Progenitor cell of endocrine pancreas (in vitro differentiated cells): ENCODE data around the gene TMC4. TPM values are rescaled to one million over a fixed set of nuclear protein-coding genes. Genes with fewer than 3 reads are reported as not detected.

Experiments
- DNase-seq: peaks from one replicate; pipeline ENCODE4 v3.0.0; 2021; ENCODE audit warnings: low spot score; ENCODE audit not compliant: unreplicated experiment
- H3K27ac Mint-ChIP-seq: 2 replicates; pipeline ENCODE4 v1.8.0; 2021; ENCODE audit warnings: mild to moderate bottlenecking, moderate library complexity, mixed read lengths
- H3K27me3 Mint-ChIP-seq: 2 replicates; pipeline ENCODE4 v1.8.0; 2021; ENCODE audit warnings: mixed read lengths
- H3K36me3 Mint-ChIP-seq: 2 replicates; pipeline ENCODE4 v1.8.0; 2022; ENCODE audit warnings: mixed read lengths; ENCODE audit not compliant: insufficient read depth
- H3K4me1 Mint-ChIP-seq: 2 replicates; pipeline ENCODE4 v1.8.0; 2021; ENCODE audit warnings: low read depth, mixed read lengths
- H3K4me3 Mint-ChIP-seq: 2 replicates; pipeline ENCODE4 v1.8.0; 2021; ENCODE audit warnings: low read depth, mild to moderate bottlenecking, moderate library complexity, mixed read lengths
- H3K9me3 Mint-ChIP-seq: 2 replicates; pipeline ENCODE4 v1.8.0; 2021; ENCODE audit warnings: low read depth, mixed read lengths
- total RNA-seq: library from RNA; stranded (reverse); gene quantifications from 2 replicates; pipeline ENCODE4 v1.2.1, GENCODE V29; 2021
- TF ChIP-seq, protein P1 (sequence below): fragments of 200-600 bp; sonication (generic); IDR thresholded peaks from one replicate; pipeline ENCODE4 v1.5.0; 2021; ENCODE audit warnings: antibody characterized with exemption, mild to moderate bottlenecking; ENCODE audit not compliant: unreplicated experiment

The TMC4 gene
- total RNA-seq, 1 donor from 2014 or later, result 125 TPM

DNA sequence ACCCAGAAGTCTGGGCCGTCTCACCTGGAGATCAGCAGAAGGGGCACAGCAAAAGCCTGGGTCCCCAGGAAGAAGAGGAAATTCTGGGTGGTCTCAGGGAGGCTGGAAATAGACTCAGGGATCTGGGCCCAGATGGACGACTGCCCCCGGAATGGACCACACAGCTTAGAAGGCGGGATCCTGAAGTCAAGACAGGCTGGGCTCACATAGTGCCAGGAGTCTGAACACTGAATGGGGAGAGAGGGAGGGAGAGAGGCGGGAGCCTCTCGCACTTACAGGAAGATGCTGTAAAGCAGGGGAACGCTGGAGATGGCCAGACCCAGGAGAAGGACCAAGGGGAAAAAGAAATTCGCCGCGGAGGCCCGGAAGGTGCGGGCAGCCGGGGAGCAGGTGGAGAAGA, 12.1 kb downstream of the TMC4 start:
- DNase-seq, result no peak
- Mint-ChIP-seq H3K4me3 (peak overlapping the region; percentile 99), H3K9me3 (no peaks in the 10 kb centered on the region), H3K27ac (peak overlapping the region; percentile 98), H3K27me3 (peaks cover 12% of the 10 kb centered on the region), H3K4me1 (peaks cover 27% of the 10 kb centered on the region), H3K36me3 (peaks cover 18% of the 10 kb centered on the region)
- TF ChIP-seq, protein P1, sequence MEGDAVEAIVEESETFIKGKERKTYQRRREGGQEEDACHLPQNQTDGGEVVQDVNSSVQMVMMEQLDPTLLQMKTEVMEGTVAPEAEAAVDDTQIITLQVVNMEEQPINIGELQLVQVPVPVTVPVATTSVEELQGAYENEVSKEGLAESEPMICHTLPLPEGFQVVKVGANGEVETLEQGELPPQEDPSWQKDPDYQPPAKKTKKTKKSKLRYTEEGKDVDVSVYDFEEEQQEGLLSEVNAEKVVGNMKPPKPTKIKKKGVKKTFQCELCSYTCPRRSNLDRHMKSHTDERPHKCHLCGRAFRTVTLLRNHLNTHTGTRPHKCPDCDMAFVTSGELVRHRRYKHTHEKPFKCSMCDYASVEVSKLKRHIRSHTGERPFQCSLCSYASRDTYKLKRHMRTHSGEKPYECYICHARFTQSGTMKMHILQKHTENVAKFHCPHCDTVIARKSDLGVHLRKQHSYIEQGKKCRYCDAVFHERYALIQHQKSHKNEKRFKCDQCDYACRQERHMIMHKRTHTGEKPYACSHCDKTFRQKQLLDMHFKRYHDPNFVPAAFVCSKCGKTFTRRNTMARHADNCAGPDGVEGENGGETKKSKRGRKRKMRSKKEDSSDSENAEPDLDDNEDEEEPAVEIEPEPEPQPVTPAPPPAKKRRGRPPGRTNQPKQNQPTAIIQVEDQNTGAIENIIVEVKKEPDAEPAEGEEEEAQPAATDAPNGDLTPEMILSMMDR, result no peak

DNA sequence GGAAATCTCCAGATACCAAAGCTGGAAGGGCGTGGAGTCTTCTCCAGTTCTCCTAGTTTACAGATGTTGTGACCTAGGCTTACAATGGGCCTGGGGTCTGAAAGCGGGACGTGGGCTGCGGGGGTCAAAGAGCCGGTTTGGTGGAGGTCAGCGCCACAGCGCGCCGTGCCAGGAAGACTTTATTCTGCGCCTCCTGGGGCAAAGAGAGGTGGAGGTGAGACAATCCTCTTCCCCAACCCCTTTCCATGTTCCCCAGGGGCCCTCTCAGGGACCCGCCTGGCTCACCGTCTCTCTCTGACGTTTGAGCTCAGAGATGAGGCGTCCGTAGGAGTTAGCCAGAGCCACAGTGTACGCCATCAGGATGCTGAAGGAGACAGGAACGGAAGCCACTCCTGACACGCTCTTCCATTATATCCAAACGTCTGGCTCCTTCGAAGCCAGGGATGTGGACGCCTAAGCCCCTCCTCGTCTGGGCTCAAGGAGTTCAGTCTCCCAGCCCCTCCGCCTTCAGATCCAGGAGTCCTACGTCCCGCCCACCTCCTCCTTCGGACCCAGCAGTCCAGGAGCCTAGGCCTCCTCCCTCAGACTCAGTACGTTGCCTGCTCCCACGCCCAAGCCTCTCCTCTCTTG, 12.7 kb downstream of the TMC4 start:
- Mint-ChIP-seq H3K27ac (peak overlapping the region; percentile 98), H3K4me3 (peak overlapping the region; percentile 99), H3K27me3 (peaks cover 12% of the 10 kb centered on the region), H3K9me3 (no peaks in the 10 kb centered on the region), H3K4me1 (peaks cover 27% of the 10 kb centered on the region), H3K36me3 (peaks cover 13% of the 10 kb centered on the region)
- no peak for DNase-seq
- TF ChIP-seq, protein P1, result no peak

DNA sequence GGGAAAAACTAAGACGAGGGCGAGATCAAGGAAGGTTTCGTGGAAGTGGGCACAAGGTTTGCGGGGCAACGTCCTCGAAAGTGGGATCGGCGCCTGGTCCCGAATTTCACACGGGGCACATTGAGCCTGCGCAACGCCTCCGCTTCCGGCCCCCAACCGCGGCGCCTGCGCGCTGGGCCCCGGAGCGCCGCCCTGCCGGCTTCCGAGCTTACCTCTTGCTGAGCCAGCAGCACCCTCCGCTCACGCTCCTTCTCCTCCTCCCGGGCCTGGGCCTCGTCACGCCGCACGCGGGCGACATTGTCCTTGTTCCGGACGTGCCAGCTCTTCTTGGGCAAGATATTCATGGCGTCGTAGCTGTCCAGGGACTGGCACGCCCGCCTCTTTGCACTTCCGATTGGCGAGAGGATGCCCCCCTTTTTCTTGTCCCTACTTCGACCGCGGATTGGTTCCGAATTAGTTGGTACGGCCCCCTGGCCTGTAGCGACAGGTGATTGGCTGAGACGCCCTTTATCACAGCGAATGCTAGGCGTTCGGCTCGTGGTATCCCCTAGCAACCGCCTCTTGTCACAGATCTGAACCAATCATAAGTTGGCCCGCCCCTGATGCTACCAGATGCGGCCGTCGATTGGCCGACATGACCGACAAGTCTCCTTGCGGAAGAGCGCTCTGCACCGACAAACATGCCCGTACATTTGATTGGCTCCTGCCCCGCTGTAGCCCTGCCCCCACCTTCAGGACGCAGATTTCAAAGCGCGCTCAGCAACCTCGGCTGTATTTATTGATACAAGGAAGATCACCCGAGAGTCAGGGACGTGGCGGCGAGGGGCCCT, 13.4 kb downstream of the TMC4 start, which contains the start of gene LENG1:
TSS of gene LENG1 (minus strand) at position 370 of the 830 bp plus-strand sequence. CDS start at position 344, 26 bp downstream.
- H3K27ac Mint-ChIP-seq, result peak within 1 kb of the TSS; percentile 98
- H3K4me1 Mint-ChIP-seq, result peaks cover 27% of the 10 kb centered on the region
- H3K27me3 Mint-ChIP-seq, result peaks cover 11% of the 10 kb centered on the region
- H3K36me3 Mint-ChIP-seq, result peaks cover 12% of the 10 kb centered on the region
- peak within 1 kb of the TSS; percentile 99 for H3K4me3 Mint-ChIP-seq
- peak; percentile 97 for DNase-seq
- TF ChIP-seq, protein P1, result peak; percentile 54
- no peaks in the 10 kb centered on the region for H3K9me3 Mint-ChIP-seq

DNA sequence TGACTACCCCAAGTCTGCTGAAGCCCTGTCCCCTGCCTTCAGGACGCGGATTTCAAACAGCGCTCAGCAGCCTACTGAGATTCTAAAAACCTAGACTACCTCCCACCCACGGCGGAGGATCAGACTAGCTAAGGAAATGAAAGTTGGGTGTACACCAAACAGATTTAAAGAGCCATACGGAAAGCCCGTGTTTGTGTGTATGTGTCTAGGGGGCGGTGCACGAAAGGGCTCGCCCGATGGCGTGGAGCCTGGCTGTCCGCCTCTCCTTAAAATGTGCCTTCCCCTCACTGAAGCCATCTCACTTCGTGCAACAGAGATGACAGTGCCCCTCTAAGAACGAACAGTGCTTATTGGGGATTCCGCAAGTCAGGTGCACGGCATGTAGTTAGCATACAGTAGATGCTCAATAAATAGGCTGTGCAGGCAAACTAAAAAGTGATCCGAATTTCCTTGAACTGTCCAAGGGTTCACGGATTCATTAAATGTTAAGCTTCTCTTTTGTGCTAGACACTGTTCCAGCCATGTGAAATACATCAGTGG, 14.1 kb downstream of the TMC4 start:
- TF ChIP-seq, protein P1, result no peak
- Mint-ChIP-seq H3K4me1 (peaks cover 27% of the 10 kb centered on the region), H3K27me3 (peaks cover 6% of the 10 kb centered on the region), H3K4me3 (peak overlapping the region; percentile 99), H3K27ac (peak overlapping the region; percentile 92), H3K9me3 (no peaks in the 10 kb centered on the region), H3K36me3 (peaks cover 16% of the 10 kb centered on the region)
- no peak for DNase-seq

DNA sequence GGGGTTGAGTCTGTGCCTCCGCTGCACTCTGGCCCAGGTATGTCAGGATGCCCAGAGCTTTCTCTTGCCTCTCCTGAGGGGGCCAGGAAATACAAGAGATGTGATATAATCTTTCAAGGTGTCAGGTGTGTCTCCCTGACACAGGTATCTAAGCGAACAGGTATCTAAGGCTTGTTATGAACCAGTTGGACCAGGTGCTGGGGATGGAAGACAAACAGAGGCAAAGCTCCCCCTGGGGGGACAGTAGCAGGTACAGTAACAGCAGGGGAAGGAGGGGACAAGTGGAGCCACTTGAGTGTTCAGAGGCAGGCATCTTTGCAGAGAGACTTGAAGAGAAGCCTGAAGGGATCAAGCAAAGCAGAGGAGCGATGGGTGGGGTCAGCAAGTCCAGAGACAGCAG, 16.0 kb downstream of the TMC4 start:
- Mint-ChIP-seq H3K27ac (peak overlapping the region; percentile 71), H3K4me1 (peaks cover 23% of the 10 kb centered on the region), H3K4me3 (peak overlapping the region; percentile 2), H3K27me3 (no peaks in the 10 kb centered on the region), H3K36me3 (peaks cover 18% of the 10 kb centered on the region), H3K9me3 (no peaks in the 10 kb centered on the region)
- TF ChIP-seq, protein P1, result no peak
- no peak for DNase-seq
